HEK293T (cell line): Measurements from ENCODE around the gene MGAT5.
A peak's percentile ranks its signal among the peaks of the same experiment; 100 is the strongest.

ENCODE experiments used
- CTCF ChIA-PET: fragments of 350-600 bp; formaldehyde crosslinking; extraction: SDS; loops from one replicate; lab custom pipeline; 2021; ENCODE audit warnings: antibody characterized with exemption, inconsistent platforms; lab: Yijun Ruan, JAX
- POLR2A ChIA-PET: fragments of 350-600 bp; formaldehyde crosslinking; extraction: SDS; loops from one replicate; lab custom pipeline; 2020; ENCODE audit warnings: antibody characterized with exemption, inconsistent platforms; lab: Yijun Ruan, JAX
- DNase-seq: peaks from one replicate; pipeline ENCODE4 v3.0.0; 2012; ENCODE audit warnings: mixed read lengths; ENCODE audit errors: extremely low spot score
- ARNT ChIP-seq: fragments of 450-650 bp; IDR thresholded peaks from 2 replicates; pipeline ENCODE4 v1.6.1; 2017; ENCODE audit warnings: mild to moderate bottlenecking
- BHLHE40 ChIP-seq: fragments of 450-650 bp; IDR thresholded peaks from 2 replicates; pipeline ENCODE4 v1.6.1; 2016; ENCODE audit warnings: mild to moderate bottlenecking, moderate library complexity, borderline replicate concordance
- CTBP1 ChIP-seq: fragments of 450-650 bp; IDR thresholded peaks from 2 replicates; pipeline ENCODE4 v1.6.1; 2016; ENCODE audit warnings: borderline replicate concordance
- ELF4 ChIP-seq: fragments of 450-650 bp; IDR thresholded peaks from 2 replicates; pipeline ENCODE4 v1.6.1; 2017; ENCODE audit warnings: antibody characterized with exemption
- FOXA1 ChIP-seq: fragments of 450-650 bp; IDR thresholded peaks from 2 replicates; pipeline ENCODE4 v1.6.1; 2016; ENCODE audit warnings: mild to moderate bottlenecking
- FOXK2 ChIP-seq: fragments of 450-650 bp; IDR thresholded peaks from 2 replicates; pipeline ENCODE4 v1.6.1; 2016; ENCODE audit warnings: mild to moderate bottlenecking
- FOXM1 ChIP-seq: fragments of 450-650 bp; IDR thresholded peaks from 2 replicates; pipeline ENCODE4 v1.6.1; 2017; ENCODE audit warnings: mild to moderate bottlenecking, borderline replicate concordance
- HDGF ChIP-seq: fragments of 450-650 bp; IDR thresholded peaks from 2 replicates; pipeline ENCODE4 v1.6.1; 2017; ENCODE audit warnings: antibody characterized with exemption, borderline replicate concordance
- L3MBTL2 ChIP-seq: fragments of 450-650 bp; conservative IDR thresholded peaks from 2 replicates; pipeline ENCODE4 v1.6.1; 2016; ENCODE audit warnings: mild to moderate bottlenecking
- LEF1 ChIP-seq: fragments of 450-650 bp; IDR thresholded peaks from 2 replicates; pipeline ENCODE4 v1.6.1; 2017; ENCODE audit warnings: mild to moderate bottlenecking, borderline replicate concordance
- NFRKB ChIP-seq: fragments of 450-650 bp; IDR thresholded peaks from 2 replicates; pipeline ENCODE4 v1.6.1; 2016; ENCODE audit warnings: mild to moderate bottlenecking, moderate library complexity
- SP1 ChIP-seq: fragments of 450-650 bp; IDR thresholded peaks from 2 replicates; pipeline ENCODE4 v1.6.1; 2017
- SUZ12 ChIP-seq: fragments of 450-650 bp; IDR thresholded peaks from 2 replicates; pipeline ENCODE4 v1.6.1; 2016; ENCODE audit warnings: mild to moderate bottlenecking
- TARDBP ChIP-seq: fragments of 450-650 bp; IDR thresholded peaks from 2 replicates; pipeline ENCODE4 v1.6.1; 2016
- ZNF384 ChIP-seq: fragments of 450-650 bp; IDR thresholded peaks from 2 replicates; pipeline ENCODE4 v1.6.1; 2016
- TF ChIP-seq, protein P1 (sequence below): fragments of 450-650 bp; IDR thresholded peaks from 2 replicates; pipeline ENCODE4 v1.6.1; 2016

The MGAT5 gene, protein sequence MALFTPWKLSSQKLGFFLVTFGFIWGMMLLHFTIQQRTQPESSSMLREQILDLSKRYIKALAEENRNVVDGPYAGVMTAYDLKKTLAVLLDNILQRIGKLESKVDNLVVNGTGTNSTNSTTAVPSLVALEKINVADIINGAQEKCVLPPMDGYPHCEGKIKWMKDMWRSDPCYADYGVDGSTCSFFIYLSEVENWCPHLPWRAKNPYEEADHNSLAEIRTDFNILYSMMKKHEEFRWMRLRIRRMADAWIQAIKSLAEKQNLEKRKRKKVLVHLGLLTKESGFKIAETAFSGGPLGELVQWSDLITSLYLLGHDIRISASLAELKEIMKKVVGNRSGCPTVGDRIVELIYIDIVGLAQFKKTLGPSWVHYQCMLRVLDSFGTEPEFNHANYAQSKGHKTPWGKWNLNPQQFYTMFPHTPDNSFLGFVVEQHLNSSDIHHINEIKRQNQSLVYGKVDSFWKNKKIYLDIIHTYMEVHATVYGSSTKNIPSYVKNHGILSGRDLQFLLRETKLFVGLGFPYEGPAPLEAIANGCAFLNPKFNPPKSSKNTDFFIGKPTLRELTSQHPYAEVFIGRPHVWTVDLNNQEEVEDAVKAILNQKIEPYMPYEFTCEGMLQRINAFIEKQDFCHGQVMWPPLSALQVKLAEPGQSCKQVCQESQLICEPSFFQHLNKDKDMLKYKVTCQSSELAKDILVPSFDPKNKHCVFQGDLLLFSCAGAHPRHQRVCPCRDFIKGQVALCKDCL

GRCh38 chr2:134253804-134254203 lies at the start of gene MGAT5:
MGAT5 (plus strand) TSS chr2:134254072; CDS start chr2:134254404, 332 bp downstream.
- no peak for DNase-seq
- TF ChIP-seq ZNF384: no peak
- no peak for TF ChIP-seq L3MBTL2
- TF ChIP-seq ELF4: no peak
- no peak for TF ChIP-seq TARDBP
- TF ChIP-seq FOXM1: no peak
- TF ChIP-seq ARNT: no peak
- TF ChIP-seq SUZ12: no peak
- no peak for TF ChIP-seq SP1
- TF ChIP-seq NFRKB: no peak
- CTCF ChIA-PET: interaction anchor here (1.6 kb wide), 1 partner anchor 9 kb away, joined by 5 read pairs; no protein-coding TSS in a partner anchor
- POLR2A ChIA-PET: no interaction called here

DNA sequence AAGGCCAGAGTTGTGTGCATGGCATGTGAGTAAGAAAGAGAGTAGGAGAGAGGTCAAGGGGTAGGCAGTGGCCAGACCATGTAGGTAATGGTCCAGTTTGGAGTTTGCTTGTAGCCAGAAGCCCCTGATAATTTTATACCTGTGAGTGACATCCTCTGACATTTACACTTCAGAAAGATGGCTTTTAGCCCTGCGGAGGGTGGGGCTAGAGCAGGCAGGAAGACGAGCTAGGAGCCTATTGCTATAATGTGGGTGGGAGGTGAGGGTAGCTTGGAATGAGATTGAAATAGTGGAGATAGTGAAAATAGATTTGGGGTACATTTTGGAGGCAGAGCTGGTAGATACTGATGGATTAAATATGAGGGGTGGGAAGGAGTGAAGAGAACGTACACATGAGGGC lies 48.8 kb upstream of the MGAT5 start:
- POLR2A ChIA-PET: no interaction called here

GRCh38 chr2:134206031-134206430 lies 47.8 kb upstream of the MGAT5 start:
- CTCF ChIA-PET: interaction anchor here (1.1 to 4.3 kb wide), 4 partner anchors 9 to 322 kb away, joined by 3 to 27 read pairs (median 4); no protein-coding TSS in a partner anchor
- no peak for TF ChIP-seq CTBP1
- no peak for TF ChIP-seq ELF4
- TF ChIP-seq SP1: no peak
- no peak for TF ChIP-seq SUZ12
- DNase-seq: no peak
- POLR2A ChIA-PET: interaction anchor here (1.1 kb wide), 1 partner anchor 86 kb away, joined by 3 read pairs; no protein-coding TSS in a partner anchor

More for the DNA sequence above, 48.8 kb upstream of the MGAT5 start:
- no peak for DNase-seq
- TF ChIP-seq ARNT: no peak
- no peak for TF ChIP-seq FOXK2
- no peak for TF ChIP-seq TARDBP
- TF ChIP-seq ELF4: no peak
- CTCF ChIA-PET: interaction anchor here (4.3 kb wide), 1 partner anchor 87 kb away, joined by 27 read pairs; no protein-coding TSS in a partner anchor

DNA sequence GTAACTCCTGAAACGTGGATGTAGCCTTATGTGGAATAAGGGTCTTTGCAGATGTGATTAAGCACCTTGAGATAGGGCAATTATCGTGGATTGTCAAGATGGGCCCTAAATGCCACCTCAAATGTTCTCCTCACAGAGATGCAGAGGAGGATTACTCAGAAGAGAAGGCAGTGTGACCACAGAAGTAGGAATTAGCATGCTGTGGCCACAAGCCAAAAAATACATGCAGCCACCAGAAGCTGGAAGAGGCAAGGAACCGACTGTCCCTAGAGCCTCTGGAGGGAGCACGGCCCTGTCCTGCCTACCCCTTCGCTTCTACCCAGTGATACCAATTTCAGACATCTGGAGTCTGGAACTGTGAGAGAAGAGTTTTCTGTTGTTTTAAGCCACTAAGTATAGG lies 47.3 kb upstream of the MGAT5 start:
- DNase-seq: no peak
- ChIA-PET CTCF (interaction anchor here (0.9 to 4.3 kb wide), 6 partner anchors 8 to 322 kb away, joined by 3 to 27 read pairs (median 4); no protein-coding TSS in a partner anchor), POLR2A (interaction anchor here (1.1 kb wide), 1 partner anchor 87 kb away, joined by 3 read pairs; no protein-coding TSS in a partner anchor)
- TF ChIP-seq FOXA1 (no peak), SP1 (no peak), CTBP1 (no peak), HDGF (no peak), SUZ12 (no peak), FOXM1 (no peak), LEF1 (no peak), ZNF384 (no peak), FOXK2 (no peak), ARNT (no peak), ELF4 (no peak), BHLHE40 (no peak), NFRKB (no peak)
- TF ChIP-seq, protein P1, sequence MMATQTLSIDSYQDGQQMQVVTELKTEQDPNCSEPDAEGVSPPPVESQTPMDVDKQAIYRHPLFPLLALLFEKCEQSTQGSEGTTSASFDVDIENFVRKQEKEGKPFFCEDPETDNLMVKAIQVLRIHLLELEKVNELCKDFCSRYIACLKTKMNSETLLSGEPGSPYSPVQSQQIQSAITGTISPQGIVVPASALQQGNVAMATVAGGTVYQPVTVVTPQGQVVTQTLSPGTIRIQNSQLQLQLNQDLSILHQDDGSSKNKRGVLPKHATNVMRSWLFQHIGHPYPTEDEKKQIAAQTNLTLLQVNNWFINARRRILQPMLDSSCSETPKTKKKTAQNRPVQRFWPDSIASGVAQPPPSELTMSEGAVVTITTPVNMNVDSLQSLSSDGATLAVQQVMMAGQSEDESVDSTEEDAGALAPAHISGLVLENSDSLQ: no peak

- ChIA-PET CTCF (interaction anchor here (0.6 to 4.3 kb wide), 10 partner anchors 11 to 1792 kb away, joined by 3 to 27 read pairs (median 4); no protein-coding TSS in a partner anchor), POLR2A (no interaction called here)
- TF ChIP-seq ELF4 (no peak), CTBP1 (no peak), BHLHE40 (no peak), L3MBTL2 (no peak), ARNT (no peak), SP1 (no peak)
- DNase-seq: peak; percentile 64
Measured at GRCh38 chr2:134207589-134208209, 46.2 kb upstream of the MGAT5 start.

DNA sequence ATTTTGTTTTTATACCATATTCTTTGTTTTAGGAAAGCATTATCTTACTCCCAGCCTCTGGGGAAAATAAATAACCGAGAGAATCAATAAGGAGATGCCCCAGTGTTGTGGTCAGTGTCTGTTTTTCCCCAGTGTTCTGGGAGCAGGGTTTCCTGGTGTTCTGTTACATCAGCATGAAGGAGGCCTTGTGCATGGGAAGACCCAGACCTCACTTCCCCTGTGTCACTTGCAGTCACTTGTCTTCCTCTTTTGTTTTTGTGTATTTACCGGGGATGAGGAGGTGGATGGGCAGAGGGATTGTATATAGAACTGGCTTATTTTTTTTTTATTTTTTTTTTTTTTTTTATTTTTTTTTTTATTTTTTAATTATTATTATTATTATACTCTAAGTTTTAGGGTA lies 45.0 kb upstream of the MGAT5 start:
- TF ChIP-seq FOXK2: no peak
- TF ChIP-seq SP1: no peak
- TF ChIP-seq FOXA1: no peak
- TF ChIP-seq SUZ12: no peak
- no peak for TF ChIP-seq L3MBTL2
- no peak for TF ChIP-seq LEF1
- no peak for TF ChIP-seq HDGF
- TF ChIP-seq BHLHE40: no peak
- TF ChIP-seq FOXM1: no peak
- TF ChIP-seq, protein P1: no peak
- TF ChIP-seq NFRKB: no peak
- no peak for TF ChIP-seq TARDBP
- TF ChIP-seq CTBP1: no peak
- DNase-seq: no peak
- ChIA-PET CTCF (interaction anchor here (2.0 to 4.3 kb wide), 2 partner anchors 11 to 91 kb away, joined by 6 to 27 read pairs; no protein-coding TSS in a partner anchor), POLR2A (no interaction called here)
